GM23338 (cell line): Measurements from ENCODE around the gene SLC25A34. TPM values are rescaled to one million over a fixed set of nuclear protein-coding genes. Genes with fewer than 3 reads are reported as not detected.

ENCODE experiments used
- ATAC-seq: fragments of 200-7000 bp; cut with Tn5 transposase; 3 replicates; pipeline ENCODE4 v1.9.1; 2020
- DNase-seq: peaks from one replicate; pipeline ENCODE4 v3.0.0-alpha.2; 2015; ENCODE audit warnings: low spot score
- H2AFZ ChIP-seq: fragments of 200-600 bp; sonication (generic); 2 replicates; pipeline ENCODE4 v1.8.0; 2016; ENCODE audit warnings: antibody characterized with exemption, mild to moderate bottlenecking, moderate library complexity
- H3F3A ChIP-seq: fragments of 200-600 bp; sonication (generic); replicated peaks from 2 replicates; pipeline ENCODE4 v1.8.0; 2017; ENCODE audit warnings: antibody characterized with exemption, mixed run types, low read depth
- H3K27ac ChIP-seq: fragments of 200-600 bp; sonication (generic); 2 replicates; pipeline ENCODE4 v1.6.1; 2016; ENCODE audit warnings: low read depth
- H3K27me3 ChIP-seq: fragments of 200-600 bp; sonication (generic); 2 replicates; pipeline ENCODE4 v1.8.0; 2016; ENCODE audit warnings: mild to moderate bottlenecking, mixed run types, moderate library complexity; ENCODE audit not compliant: insufficient read depth
- H3K36me3 ChIP-seq: fragments of 200-600 bp; sonication (generic); 2 replicates; pipeline ENCODE4 v1.8.0; 2016; ENCODE audit warnings: mild to moderate bottlenecking; ENCODE audit not compliant: insufficient read depth
- H3K4me1 ChIP-seq: fragments of 200-600 bp; sonication (generic); 2 replicates; pipeline ENCODE4 v1.8.0; 2016; ENCODE audit warnings: mild to moderate bottlenecking, moderate library complexity; ENCODE audit not compliant: insufficient read depth
- H3K4me2 ChIP-seq: fragments of 200-600 bp; sonication (generic); 2 replicates; pipeline ENCODE4 v1.7.1; 2017; ENCODE audit warnings: mixed run types
- H3K4me3 ChIP-seq: fragments of 200-600 bp; sonication (generic); 2 replicates; pipeline ENCODE4 v1.6.1; 2016; ENCODE audit warnings: mixed run types
- H3K79me2 ChIP-seq: fragments of 200-600 bp; sonication (generic); replicated peaks from 2 replicates; pipeline ENCODE4 v1.8.0; 2017; ENCODE audit warnings: mild to moderate bottlenecking; ENCODE audit not compliant: insufficient read depth
- H3K9me2 ChIP-seq: fragments of 200-600 bp; sonication (generic); 2 replicates; pipeline ENCODE4 v1.8.0; 2017; ENCODE audit not compliant: insufficient read depth
- H4K20me1 ChIP-seq: fragments of 200-600 bp; sonication (generic); replicated peaks from 2 replicates; pipeline ENCODE4 v1.8.0; 2017; ENCODE audit warnings: mild to moderate bottlenecking; ENCODE audit not compliant: insufficient read depth
- H3K27ac Mint-ChIP-seq: 2 replicates; pipeline ENCODE4 v1.8.0; 2020; ENCODE audit warnings: inconsistent platforms, mild to moderate bottlenecking, moderate library complexity, mixed read lengths
- H3K27me3 Mint-ChIP-seq: 3 replicates; pipeline ENCODE4 v1.8.0; 2022; ENCODE audit warnings: low read depth, mild to moderate bottlenecking, moderate library complexity, mixed read lengths, inconsistent platforms; ENCODE audit not compliant: insufficient read depth, poor library complexity
- H3K36me3 Mint-ChIP-seq: 3 replicates; pipeline ENCODE4 v1.8.0; 2021; ENCODE audit warnings: low read depth, mild to moderate bottlenecking, inconsistent platforms, moderate library complexity, mixed read lengths
- H3K4me1 Mint-ChIP-seq: 3 replicates; pipeline ENCODE4 v1.8.0; 2020; ENCODE audit warnings: mild to moderate bottlenecking, inconsistent platforms, mixed read lengths
- H3K4me3 Mint-ChIP-seq: 3 replicates; pipeline ENCODE4 v1.8.0; 2021; ENCODE audit warnings: moderate library complexity, mild to moderate bottlenecking, inconsistent platforms, mixed read lengths
- H3K9me3 Mint-ChIP-seq: 3 replicates; pipeline ENCODE4 v1.8.0; 2020; ENCODE audit warnings: moderate library complexity, mild to moderate bottlenecking, inconsistent platforms, mixed read lengths
- CREB1 ChIP-seq: fragments of 250-450 bp; sonication (Bioruptor Pico); IDR thresholded peaks from 2 replicates; pipeline ENCODE4 v1.5.0; 2020; ENCODE audit warnings: low read depth, mild to moderate bottlenecking, moderate library complexity
- CTCF ChIP-seq, 2 experiments: fragments of 200-600 bp in 1 of 2; sonication (generic) in 1 of 2; conservative IDR thresholded peaks; 2 replicates each; pipeline versions ENCODE4 v1.5.1 to v1.6.1; 2016 to 2017; ENCODE audit warnings: antibody characterized with exemption in 2 of 2, low read depth in 2 of 2, mild to moderate bottlenecking in 2 of 2, moderate library complexity in 1 of 2
- ETS1 ChIP-seq: IDR thresholded peaks from 2 replicates; pipeline ENCODE4 v1.6.1; 2016; ENCODE audit warnings: antibody characterized with exemption
- EZH2phosphoT487 ChIP-seq: fragments of 200-600 bp; sonication (generic); IDR thresholded peaks from one replicate; pipeline ENCODE4 v1.8.1; 2018; ENCODE audit warnings: antibody characterized with exemption; ENCODE audit not compliant: unreplicated experiment
- NANOG ChIP-seq: IDR thresholded peaks from 2 replicates; pipeline ENCODE4 v1.6.1; 2016; ENCODE audit warnings: antibody characterized with exemption, borderline replicate concordance
- POLR2AphosphoS5 ChIP-seq: IDR thresholded peaks from 2 replicates; pipeline ENCODE4 v1.6.1; 2016; ENCODE audit warnings: antibody characterized with exemption, low read depth
- STAT1 ChIP-seq: IDR thresholded peaks from one replicate; pipeline ENCODE4 v1.6.1; 2016; ENCODE audit warnings: antibody characterized with exemption; ENCODE audit not compliant: unreplicated experiment
- ZNF331 ChIP-seq: fragments of 250-450 bp; sonication (Bioruptor Pico); IDR thresholded peaks from 2 replicates; pipeline ENCODE4 v1.5.0; 2020; ENCODE audit warnings: low read depth, mild to moderate bottlenecking, moderate library complexity
- polyA plus RNA-seq: library from polyadenylated mRNA; unstranded; fragments of >200 nt; fragmentation: Nextera tagmentation; extraction: Ambion mirVana; gene quantifications from 2 replicates; pipeline ENCODE4 v1.2.1, GENCODE V29; 2016
- total RNA-seq: library from RNA; depleted of rRNA; stranded (reverse); fragments of >200 nt; shearing (Covaris generic); gene quantifications from 2 replicates; pipeline ENCODE4 v1.2.3, GENCODE V29; 2014
- TF ChIP-seq, protein P1 (sequence below): IDR thresholded peaks from one replicate; pipeline ENCODE4 v1.6.1; 2018; ENCODE audit warnings: antibody characterized with exemption; ENCODE audit not compliant: unreplicated experiment

The SLC25A34 gene
- total and polyA plus RNA-seq, 2 experiments from 2014 or later = 0.11 to 3.5 TPM

DNA sequence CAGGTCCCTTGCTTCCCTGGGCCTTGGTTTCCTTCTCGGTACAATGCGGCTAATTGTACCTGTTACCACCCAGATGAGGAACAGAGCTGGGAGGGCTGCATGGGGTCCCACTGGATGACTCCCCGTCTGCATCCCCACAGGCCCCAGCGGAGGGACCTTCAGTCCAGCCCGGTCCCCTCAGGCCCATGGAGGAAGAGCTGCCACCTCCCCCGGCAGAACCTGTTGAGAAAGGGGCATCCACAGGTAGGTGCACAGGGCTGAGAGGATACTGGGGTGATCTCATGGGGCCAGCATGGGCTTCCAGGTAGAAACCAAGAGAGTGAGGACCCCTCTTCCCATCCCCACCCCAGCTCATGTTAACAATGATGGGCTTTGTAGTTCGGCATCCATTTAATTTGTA lies 32.3 kb downstream of the SLC25A34 start:
- Mint-ChIP-seq H3K4me1 (peaks cover 8% of the 10 kb centered on the region), H3K27ac (no peak overlapping the region), H3K27me3 (peaks cover 7% of the 10 kb centered on the region), H3K36me3 (peaks cover 86% of the 10 kb centered on the region), H3K4me3 (no peak overlapping the region), H3K9me3 (no peaks in the 10 kb centered on the region)
- H3K9me2 ChIP-seq = no peaks in the 10 kb centered on the region
- DNase-seq (no peak), ATAC-seq (no peak)
- H3K4me1 ChIP-seq = no peaks in the 10 kb centered on the region
- H3K36me3 ChIP-seq = peaks cover 50% of the 10 kb centered on the region
- TF ChIP-seq CTCF (conservative IDR thresholded peaks at IDR 0.05; ENCODE audit: low read depth in 2 of 2) (no peak), EZH2phosphoT487 (no peak), ZNF331 (no peak), CREB1 (CRISPR knock-in tag) (no peak), NANOG (no peak), STAT1 (no peak), ETS1 (no peak), POLR2AphosphoS5 (no peak)
- TF ChIP-seq, protein P1, sequence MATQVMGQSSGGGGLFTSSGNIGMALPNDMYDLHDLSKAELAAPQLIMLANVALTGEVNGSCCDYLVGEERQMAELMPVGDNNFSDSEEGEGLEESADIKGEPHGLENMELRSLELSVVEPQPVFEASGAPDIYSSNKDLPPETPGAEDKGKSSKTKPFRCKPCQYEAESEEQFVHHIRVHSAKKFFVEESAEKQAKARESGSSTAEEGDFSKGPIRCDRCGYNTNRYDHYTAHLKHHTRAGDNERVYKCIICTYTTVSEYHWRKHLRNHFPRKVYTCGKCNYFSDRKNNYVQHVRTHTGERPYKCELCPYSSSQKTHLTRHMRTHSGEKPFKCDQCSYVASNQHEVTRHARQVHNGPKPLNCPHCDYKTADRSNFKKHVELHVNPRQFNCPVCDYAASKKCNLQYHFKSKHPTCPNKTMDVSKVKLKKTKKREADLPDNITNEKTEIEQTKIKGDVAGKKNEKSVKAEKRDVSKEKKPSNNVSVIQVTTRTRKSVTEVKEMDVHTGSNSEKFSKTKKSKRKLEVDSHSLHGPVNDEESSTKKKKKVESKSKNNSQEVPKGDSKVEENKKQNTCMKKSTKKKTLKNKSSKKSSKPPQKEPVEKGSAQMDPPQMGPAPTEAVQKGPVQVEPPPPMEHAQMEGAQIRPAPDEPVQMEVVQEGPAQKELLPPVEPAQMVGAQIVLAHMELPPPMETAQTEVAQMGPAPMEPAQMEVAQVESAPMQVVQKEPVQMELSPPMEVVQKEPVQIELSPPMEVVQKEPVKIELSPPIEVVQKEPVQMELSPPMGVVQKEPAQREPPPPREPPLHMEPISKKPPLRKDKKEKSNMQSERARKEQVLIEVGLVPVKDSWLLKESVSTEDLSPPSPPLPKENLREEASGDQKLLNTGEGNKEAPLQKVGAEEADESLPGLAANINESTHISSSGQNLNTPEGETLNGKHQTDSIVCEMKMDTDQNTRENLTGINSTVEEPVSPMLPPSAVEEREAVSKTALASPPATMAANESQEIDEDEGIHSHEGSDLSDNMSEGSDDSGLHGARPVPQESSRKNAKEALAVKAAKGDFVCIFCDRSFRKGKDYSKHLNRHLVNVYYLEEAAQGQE = no peak
- H2AFZ ChIP-seq = no peak overlapping the region
- H3K27ac ChIP-seq = no peak overlapping the region
- H3K27me3 ChIP-seq = no peaks in the 10 kb centered on the region
- H3K79me2 ChIP-seq = peaks cover 14% of the 10 kb centered on the region
- peaks cover 14% of the 10 kb centered on the region for H4K20me1 ChIP-seq
- no peak overlapping the region for H3K4me2 ChIP-seq
- 0 out of 2 replicates have a peak, but pooled peaks cover 3% of the 10 kb centered on the region for H3F3A ChIP-seq
- no peak overlapping the region for H3K4me3 ChIP-seq
